Panc1 (cell line): Measurements from ENCODE around the gene RIPK1. TPM values are rescaled to one million over a fixed set of nuclear protein-coding genes. Genes with fewer than 3 reads are reported as not detected.

Experiments
- ATAC-seq: fragments of 200-7000 bp; cut with Tn5 transposase; 2 replicates; pipeline ENCODE4 v1.9.1; 2020; ENCODE audit warnings: mild to moderate bottlenecking, moderate library complexity
- BruUV-seq: library from RNA; stranded (reverse); fragments of 400-500 nt; replicated peaks from 2 replicates; lab custom pipeline; 2021; lab: Mats Ljungman, UMichigan
- CTCF ChIA-PET: fragments of 300-600 bp; sonication (Branson Sonifier 250); formaldehyde crosslinking; loops from one replicate; lab custom pipeline; 2022; ENCODE audit warnings: antibody characterized with exemption; lab: Charles Lee
- POLR2A ChIA-PET: fragments of 300-600 bp; sonication (Branson Sonifier 250); formaldehyde crosslinking; loops from one replicate; lab custom pipeline; 2022; ENCODE audit warnings: antibody characterized with exemption; lab: Charles Lee
- DNase-seq: peaks from one replicate; pipeline ENCODE4 v3.0.0-alpha.2; 2010; ENCODE audit warnings: low read depth, low spot score
- H3K27ac ChIP-seq: 2 replicates; pipeline ENCODE4 v1.5.1; 2011; ENCODE audit warnings: mild to moderate bottlenecking, low read length, inconsistent platforms
- H3K27me3 ChIP-seq: fragments of 200-500 bp; sonication (Bioruptor generic); 2 replicates; pipeline ENCODE4 v1.6.0; 2014; ENCODE audit warnings: low read length, inconsistent platforms; ENCODE audit not compliant: control insufficient read depth, insufficient read depth
- H3K36me3 ChIP-seq: fragments of 200-500 bp; sonication (Bioruptor generic); 2 replicates; pipeline ENCODE4 v1.5.1; 2014; ENCODE audit warnings: inconsistent platforms, mild to moderate bottlenecking, low read length, moderate library complexity; ENCODE audit not compliant: control insufficient read depth, insufficient read depth
- H3K4me1 ChIP-seq: 2 replicates; pipeline ENCODE4 v1.5.1; 2011; ENCODE audit warnings: inconsistent platforms, mild to moderate bottlenecking, low read length, moderate library complexity; ENCODE audit not compliant: control insufficient read depth, insufficient read depth
- H3K4me3 ChIP-seq, 2 experiments: 2 replicates each; pipeline ENCODE4 v1.5.1; 2011 to 2012; ENCODE audit warnings: low read depth in 2 of 2, low read length in 2 of 2, mild to moderate bottlenecking in 2 of 2, inconsistent platforms in 1 of 2, moderate library complexity in 1 of 2
- H3K9me3 ChIP-seq: fragments of 200-500 bp; sonication (Bioruptor generic); 2 replicates; pipeline ENCODE4 v1.5.1; 2014; ENCODE audit warnings: low read depth, mild to moderate bottlenecking, inconsistent platforms, low read length, moderate library complexity; ENCODE audit not compliant: control insufficient read depth, insufficient read depth
- REST ChIP-seq, 2 experiments: IDR thresholded peaks; 2 replicates each; pipeline ENCODE4 v1.6.1; 2011 to 2012; ENCODE audit warnings: low read depth in 2 of 2, control low read depth in 1 of 2, low read length in 1 of 2, mild to moderate bottlenecking in 1 of 2, moderate library complexity in 1 of 2; ENCODE audit not compliant: insufficient read depth in 1 of 2
- in situ Hi-C: cut with HindIII; loops from 2 replicates; pipeline ENCODE4 v1.10.0; 2016; ENCODE audit warnings: low sequenced_read_pairs, low pct_unique_long_range_greater_than_20kb
- intact Hi-C: fragments of 100-400 bp; cut with micrococcal nuclease; formaldehyde crosslinking; loops from one replicate; pipeline ENCODE4 v1.10.0; 2022; ENCODE audit not compliant: unreplicated experiment
- total RNA-seq: library from RNA; stranded (reverse); gene quantifications from one replicate; pipeline ENCODE4 v1.2.1, GENCODE V29; 2021; ENCODE audit not compliant: unreplicated experiment

RIPK1 gene
- total RNA-seq, 1 experiment from 2014 or later: 31.6 TPM

DNA sequence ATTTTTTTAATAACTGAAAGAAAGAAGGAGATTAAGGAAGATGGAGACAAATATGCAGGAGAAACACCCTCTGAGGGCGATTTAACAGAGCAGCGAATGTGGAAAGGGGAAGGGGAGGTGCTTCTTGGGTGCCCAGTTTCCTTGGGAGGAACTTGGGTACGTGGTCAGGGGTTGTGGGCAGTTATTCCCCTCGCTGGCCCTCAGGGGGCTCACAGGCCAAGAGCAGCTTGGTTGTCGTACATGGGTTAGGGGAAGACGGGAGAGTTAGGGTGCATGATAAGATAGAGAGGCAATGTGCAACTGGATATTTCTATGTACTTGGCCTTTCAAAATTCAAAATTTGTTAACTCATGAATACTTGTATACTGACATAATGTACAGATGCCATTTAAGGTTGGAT lies 96.1 kb downstream of the RIPK1 start:
- ATAC-seq (no peak), DNase-seq (no peak)
- CTCF ChIA-PET: no interaction called here
- no peaks in the 10 kb centered on the region for H3K27me3 ChIP-seq
- in situ Hi-C loops (no loop called here), intact Hi-C loops (loop anchor here (10.0 kb wide), 1 partner anchor 70 kb away; no protein-coding TSS in a partner anchor)
- H3K4me1 ChIP-seq: peaks cover 28% of the 10 kb centered on the region
- H3K9me3 ChIP-seq: no peaks in the 10 kb centered on the region
- H3K36me3 ChIP-seq: no peaks in the 10 kb centered on the region
- TF ChIP-seq REST (IDR thresholded peaks at IDR 0.05; ENCODE audit: insufficient read depth in 1 of 2, low read depth in 2 of 2, low read length in 1 of 2): no peak
- H3K27ac ChIP-seq: no peak overlapping the region
- BruUV-seq: no TSS peak
- POLR2A ChIA-PET: no interaction called here
- no peak overlapping the region for H3K4me3 ChIP-seq

Other genes starting within 250 kb of the RIPK1 start
- 40.8 TPM for gene SERPINB1, start 226.6 kb upstream of the RIPK1 start, total RNA-seq
- gene SERPINB9, start 165.2 kb upstream of the RIPK1 start, total RNA-seq: 3.8 TPM
- gene SERPINB6, start 96.9 kb upstream of the RIPK1 start, total RNA-seq: 131 TPM
- 45.7 TPM for gene NQO2, start 68.6 kb upstream of the RIPK1 start, total RNA-seq
- 36.3 TPM for gene BPHL, start 50.2 kb downstream of the RIPK1 start, total RNA-seq
- 33.3 TPM for gene TUBB2A, start 89.0 kb downstream of the RIPK1 start, total RNA-seq
- 22.7 TPM for gene TUBB2B, start 159.2 kb downstream of the RIPK1 start, total RNA-seq
- gene PSMG4, start 190.5 kb downstream of the RIPK1 start, total RNA-seq: 27.0 TPM